Testis (tissue), 2 donors: ENCODE results near the gene CTNNA2.

Source experiments
- CTCF ChIP-seq, 3 experiments: fragments of 450-650 bp in 2 of 3; fragments of 200-600 bp in 1 of 3; sonication (generic) in 1 of 3; IDR thresholded peaks; one replicate each; pipeline ENCODE4 v1.5.1; 2016 to 2019; ENCODE audit warnings: antibody characterized with exemption in 3 of 3, mild to moderate bottlenecking in 2 of 3, moderate library complexity in 1 of 3
- POLR2A ChIP-seq: fragments of 450-650 bp; IDR thresholded peaks from one replicate; pipeline ENCODE4 v1.6.1; 2017; ENCODE audit warnings: antibody characterized with exemption, mild to moderate bottlenecking, moderate library complexity

GRCh38 chr2:79901161-79901560, 388.3 kb downstream of the CTNNA2 start:
- no peak for TF ChIP-seq CTCF (IDR thresholded peaks at IDR 0.05)
- no peak for TF ChIP-seq POLR2A
